Neural progenitor cell (in vitro differentiated cells): ENCODE results near the gene TEAD1. TPM values are rescaled to one million over a fixed set of nuclear protein-coding genes. Genes with fewer than 3 reads are reported as not detected.
A peak's percentile ranks its signal among the peaks of the same experiment; 100 is the strongest.

Experiments used
- DNase-seq: peaks from one replicate; pipeline ENCODE4 v3.0.0-alpha.2; 2016; ENCODE audit warnings: low spot score
- H2AFZ ChIP-seq: fragments of 200-600 bp; sonication (generic); replicated peaks from 2 replicates; pipeline ENCODE4 v1.6.1; 2016; ENCODE audit warnings: antibody characterized with exemption
- H3F3A ChIP-seq: fragments of 200-600 bp; sonication (generic); 2 replicates; pipeline ENCODE4 v1.6.1; 2016; ENCODE audit warnings: antibody characterized with exemption, low read depth
- H3K27ac ChIP-seq: fragments of 200-600 bp; sonication (generic); 2 replicates; pipeline ENCODE4 v1.5.1; 2016; ENCODE audit warnings: mild to moderate bottlenecking
- H3K27me3 ChIP-seq: fragments of 200-600 bp; sonication (generic); 2 replicates; pipeline ENCODE4 v1.6.1; 2016; ENCODE audit warnings: mild to moderate bottlenecking, moderate library complexity
- H3K36me3 ChIP-seq: fragments of 200-600 bp; sonication (generic); 2 replicates; pipeline ENCODE4 v1.5.1; 2016
- H3K4me1 ChIP-seq: fragments of 200-600 bp; sonication (generic); 2 replicates; pipeline ENCODE4 v1.6.1; 2016; ENCODE audit warnings: mixed run types
- H3K4me2 ChIP-seq: fragments of 200-600 bp; sonication (generic); 2 replicates; pipeline ENCODE4 v1.6.1; 2016
- H3K4me3 ChIP-seq: fragments of 200-600 bp; sonication (generic); 2 replicates; pipeline ENCODE4 v1.5.1; 2016
- H3K79me2 ChIP-seq: fragments of 200-600 bp; sonication (generic); 2 replicates; pipeline ENCODE4 v1.6.1; 2016; ENCODE audit warnings: low read depth
- H3K9ac ChIP-seq: fragments of 200-600 bp; sonication (generic); 2 replicates; pipeline ENCODE4 v1.6.1; 2016
- H3K9me3 ChIP-seq: fragments of 200-600 bp; sonication (generic); 2 replicates; pipeline ENCODE4 v1.5.1; 2016; ENCODE audit warnings: low read depth
- H4K20me1 ChIP-seq: fragments of 200-600 bp; sonication (generic); 2 replicates; pipeline ENCODE4 v1.6.1; 2016; ENCODE audit warnings: low read depth
- H3K27ac Mint-ChIP-seq: 3 replicates; pipeline ENCODE4 v1.8.0; 2021; ENCODE audit warnings: mixed read lengths
- H3K27me3 Mint-ChIP-seq: 2 replicates; pipeline ENCODE4 v1.8.0; 2022; ENCODE audit warnings: low read depth, mild to moderate bottlenecking, inconsistent platforms, moderate library complexity, mixed read lengths; ENCODE audit not compliant: insufficient read depth
- H3K36me3 Mint-ChIP-seq: 3 replicates; pipeline ENCODE4 v1.8.0; 2021; ENCODE audit warnings: mixed read lengths
- H3K4me1 Mint-ChIP-seq: 3 replicates; pipeline ENCODE4 v1.8.0; 2021; ENCODE audit warnings: mixed read lengths
- H3K4me3 Mint-ChIP-seq: 3 replicates; pipeline ENCODE4 v1.8.0; 2021; ENCODE audit warnings: mild to moderate bottlenecking, moderate library complexity, mixed read lengths
- H3K9me3 Mint-ChIP-seq: 3 replicates; pipeline ENCODE4 v1.8.0; 2020; ENCODE audit warnings: mixed read lengths
- CTCF ChIP-seq: fragments of 200-600 bp; sonication (generic); IDR thresholded peaks from 2 replicates; pipeline ENCODE4 v1.5.1; 2017; ENCODE audit warnings: antibody characterized with exemption, mild to moderate bottlenecking
- EZH2 ChIP-seq: fragments of 200-600 bp; sonication (generic); IDR thresholded peaks from 2 replicates; pipeline ENCODE4 v1.6.1; 2017; ENCODE audit warnings: antibody characterized with exemption, mild to moderate bottlenecking, moderate library complexity
- EZH2phosphoT487 ChIP-seq: fragments of 200-600 bp; sonication (generic); IDR thresholded peaks from 2 replicates; pipeline ENCODE4 v1.6.1; 2017; ENCODE audit warnings: antibody characterized with exemption
- total RNA-seq: library from RNA; depleted of rRNA; stranded (reverse); fragments of >200 nt; gene quantifications from 2 replicates; pipeline ENCODE4 v1.2.3, GENCODE V29; 2015; ENCODE audit warnings: low replicate concordance

Gene TEAD1
- total RNA-seq, 1 donor from 2014 or later: 98.3 TPM

DNA sequence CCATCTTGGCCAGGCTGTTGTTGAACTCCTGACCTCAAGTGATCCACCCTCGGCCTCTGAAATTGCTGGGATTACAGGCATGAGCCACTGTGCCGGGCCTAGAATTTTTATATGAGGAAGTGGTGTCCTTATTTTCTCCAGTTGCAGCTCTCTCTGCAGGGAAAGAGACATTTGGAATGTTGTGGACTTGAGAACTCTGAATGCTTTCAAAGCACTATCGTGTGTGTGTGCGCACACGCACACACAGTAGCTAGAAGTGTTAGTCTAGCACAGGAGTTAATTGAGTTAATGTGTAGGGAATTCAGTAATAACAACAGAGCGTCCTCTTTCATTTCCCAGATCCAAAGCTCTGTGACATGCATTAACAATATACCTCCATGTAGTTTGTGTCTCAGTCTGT lies 170.9 kb downstream of the TEAD1 start:
- Histone ChIP-seq H3K27me3 (no peaks in the 10 kb centered on the region), H3K9me3 (no peaks in the 10 kb centered on the region), H2AFZ (no peak overlapping the region), H3K79me2 (peaks cover 100% of the 10 kb centered on the region), H3K4me2 (peak overlapping the region; percentile 57), H3K4me1 (peaks cover 70% of the 10 kb centered on the region), H3K36me3 (no peaks in the 10 kb centered on the region), H3K9ac (no peak overlapping the region), H3K27ac (peak overlapping the region; percentile 66), H3K4me3 (no peak overlapping the region), H4K20me1 (peaks cover 68% of the 10 kb centered on the region), H3F3A (peaks cover 54% of the 10 kb centered on the region)
- H3K36me3 Mint-ChIP-seq: peaks cover 7% of the 10 kb centered on the region
- H3K27me3 Mint-ChIP-seq: peaks cover 2% of the 10 kb centered on the region
- peaks cover 84% of the 10 kb centered on the region for H3K4me1 Mint-ChIP-seq
- TF ChIP-seq CTCF: no peak
- no peak for TF ChIP-seq EZH2phosphoT487
- no peak for TF ChIP-seq EZH2
- peak; percentile 32 for DNase-seq
- H3K9me3 Mint-ChIP-seq: peaks cover 3% of the 10 kb centered on the region
- peak overlapping the region; percentile 96 for H3K27ac Mint-ChIP-seq
- H3K4me3 Mint-ChIP-seq: peak overlapping the region; percentile 38

DNA sequence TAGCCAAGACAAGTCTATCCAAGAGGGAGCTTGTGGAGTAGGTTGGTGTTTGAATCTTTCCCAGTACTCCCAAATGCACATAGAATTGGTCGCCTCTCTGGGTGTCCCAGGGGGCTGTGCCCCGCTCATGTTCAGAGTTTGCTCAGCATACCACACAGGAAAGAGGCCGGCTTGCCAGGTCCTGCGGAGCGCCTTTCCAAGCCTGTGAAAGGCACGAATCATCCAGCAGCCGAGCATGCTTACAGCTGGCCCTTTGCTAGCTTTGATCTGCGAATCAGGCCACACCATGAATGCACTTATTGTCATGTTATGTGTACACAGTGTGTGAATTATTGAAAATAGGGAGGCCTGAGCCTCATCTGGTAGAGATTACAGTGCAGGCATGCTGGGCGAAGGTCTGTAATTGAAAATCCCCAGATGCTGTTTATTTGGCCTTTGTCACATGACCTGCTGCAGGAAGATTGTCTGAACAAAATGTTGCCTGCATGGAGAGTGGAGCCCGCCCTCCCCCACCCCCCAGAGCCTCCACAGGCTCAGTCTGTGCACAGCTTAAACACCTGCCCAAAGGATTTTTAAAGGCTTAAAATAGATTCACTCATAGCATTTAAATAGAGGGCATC lies 171.6 kb downstream of the TEAD1 start:
- Histone ChIP-seq H4K20me1 (peaks cover 66% of the 10 kb centered on the region), H3K79me2 (peaks cover 100% of the 10 kb centered on the region), H3K36me3 (no peaks in the 10 kb centered on the region), H3K4me2 (peak overlapping the region; percentile 57), H3K27ac (peak overlapping the region; percentile 66), H3K9ac (no peak overlapping the region), H3F3A (peaks cover 47% of the 10 kb centered on the region), H2AFZ (no peak overlapping the region), H3K4me1 (peaks cover 64% of the 10 kb centered on the region), H3K4me3 (peak overlapping the region; percentile 10), H3K9me3 (no peaks in the 10 kb centered on the region), H3K27me3 (no peaks in the 10 kb centered on the region)
- peaks cover 3% of the 10 kb centered on the region for H3K9me3 Mint-ChIP-seq
- H3K36me3 Mint-ChIP-seq: peaks cover 7% of the 10 kb centered on the region
- peak; percentile 72 for DNase-seq
- peak overlapping the region; percentile 78 for H3K4me3 Mint-ChIP-seq
- H3K4me1 Mint-ChIP-seq: peaks cover 78% of the 10 kb centered on the region
- TF ChIP-seq CTCF: no peak
- no peak for TF ChIP-seq EZH2phosphoT487
- TF ChIP-seq EZH2: no peak
- H3K27me3 Mint-ChIP-seq: peaks cover 2% of the 10 kb centered on the region
- peak overlapping the region; percentile 96 for H3K27ac Mint-ChIP-seq

GRCh38 chr11:12846786-12847615 lies 172.8 kb downstream of the TEAD1 start:
- DNase-seq: no peak
- Mint-ChIP-seq H3K9me3 (peaks cover 3% of the 10 kb centered on the region), H3K4me1 (peaks cover 69% of the 10 kb centered on the region), H3K27ac (peak overlapping the region; percentile 89), H3K4me3 (peak overlapping the region; percentile 49), H3K27me3 (peaks cover 6% of the 10 kb centered on the region), H3K36me3 (peaks cover 11% of the 10 kb centered on the region)
- Histone ChIP-seq H3K4me2 (peak overlapping the region; percentile 57), H3K4me3 (peak overlapping the region; percentile 10), H4K20me1 (peaks cover 55% of the 10 kb centered on the region), H3K27ac (peak overlapping the region; percentile 66), H2AFZ (no peak overlapping the region), H3K9me3 (no peaks in the 10 kb centered on the region), H3F3A (peaks cover 36% of the 10 kb centered on the region), H3K4me1 (peaks cover 53% of the 10 kb centered on the region), H3K36me3 (no peaks in the 10 kb centered on the region), H3K27me3 (no peaks in the 10 kb centered on the region), H3K9ac (no peak overlapping the region), H3K79me2 (peaks cover 100% of the 10 kb centered on the region)
- TF ChIP-seq CTCF: no peak
- TF ChIP-seq EZH2: no peak
- no peak for TF ChIP-seq EZH2phosphoT487
